Measurements from ENCODE around the gene IL17B. TPM values are rescaled to one million over a fixed set of nuclear protein-coding genes. Genes with fewer than 3 reads are reported as not detected.
"Not testable (repeated sequence)": the region's sequence is repeated elsewhere in the genome, so short reads cannot be mapped to it uniquely, and the experiment has no call there.

The IL17B gene
- total RNA-seq, 1 experiment from 2014 or later: not detected

DNA sequence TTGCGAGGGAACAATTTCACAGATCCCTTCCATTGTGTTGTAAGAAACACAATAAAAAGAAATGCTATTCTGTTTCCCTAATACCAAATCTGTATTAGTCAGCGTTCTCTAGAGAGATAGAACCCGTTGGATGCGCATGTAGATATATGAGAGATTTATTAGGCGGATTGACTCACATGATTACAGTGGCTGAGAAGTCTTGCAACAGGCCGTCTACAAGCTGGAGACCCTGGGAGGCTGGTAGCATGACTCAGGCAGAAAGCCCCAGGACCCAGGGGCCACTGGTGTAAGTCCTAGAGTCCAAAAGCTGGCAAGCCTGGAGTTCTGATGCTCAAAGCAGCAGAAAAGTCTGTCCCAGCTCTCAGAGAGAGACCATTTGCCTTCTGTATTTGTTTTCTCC is 18.4 kb upstream of the IL17B start:
- H3K27me3 ChIP-seq (replicated peaks; ENCODE audit: control insufficient read depth, insufficient read depth, low read length): no peaks in the 10 kb centered on the region
- intact Hi-C loops (cut with micrococcal nuclease; ENCODE audit: unreplicated experiment): no loop called here
- no peak overlapping the region for H3K4me3 ChIP-seq (ENCODE audit: low read depth, low read length)
- POLR2A ChIA-PET: no interaction called here
- no TSS peak for BruUV-seq (replicated peaks)
- TF ChIP-seq CTCF (IDR thresholded peaks at IDR 0.05; ENCODE audit: insufficient read depth in 1 of 2, low read depth in 1 of 2, low read length in 1 of 2, severe bottlenecking in 1 of 2, unreplicated experiment in 1 of 2): no peak
- Mint-ChIP-seq H3K4me1 (ENCODE audit: low read depth, unreplicated experiment) (peaks cover 10% of the 10 kb centered on the region), H3K4me3 (ENCODE audit: unreplicated experiment) (no peak overlapping the region), H3K9me3 (ENCODE audit: unreplicated experiment) (no peaks in the 10 kb centered on the region), H3K27me3 (ENCODE audit: insufficient read depth, unreplicated experiment) (no peaks in the 10 kb centered on the region), H3K36me3 (ENCODE audit: insufficient read depth, unreplicated experiment) (no peaks in the 10 kb centered on the region), H3K27ac (ENCODE audit: unreplicated experiment) (no peak overlapping the region)
- CTCF ChIA-PET: no interaction called here
- H3K36me3 ChIP-seq (ENCODE audit: control insufficient read depth, insufficient read depth, low read length): no peaks in the 10 kb centered on the region
- peaks cover 10% of the 10 kb centered on the region; the same call in 1 of the 2 replicates for H3K4me1 ChIP-seq
- H3K9me3 ChIP-seq: no peaks in the 10 kb centered on the region
- no peak for DNase-seq

DNA sequence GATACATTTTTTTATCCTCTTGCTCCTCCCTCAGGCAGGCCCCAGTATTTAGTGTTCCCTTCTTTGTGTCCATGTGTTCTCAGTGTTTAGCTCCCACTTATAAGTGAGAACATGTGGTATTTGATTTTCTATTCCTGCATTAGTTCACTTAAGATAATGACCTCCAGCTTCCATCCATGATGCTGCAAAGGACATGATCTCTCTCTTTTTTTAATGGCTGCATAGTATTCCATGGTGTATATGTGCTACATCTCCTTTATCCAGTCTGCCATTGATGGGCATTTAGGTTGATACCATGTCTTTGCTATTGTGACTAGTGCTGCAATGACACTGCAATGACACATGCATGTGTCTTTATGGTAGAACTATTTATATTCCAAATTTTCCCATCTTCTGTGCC is 15.9 kb upstream of the IL17B start:
- H3K4me1 Mint-ChIP-seq (ENCODE audit: low read depth, unreplicated experiment); H3K9me3 ChIP-seq; H3K9me3 Mint-ChIP-seq (ENCODE audit: unreplicated experiment); BruUV-seq (replicated peaks); CTCF ChIA-PET; H3K27me3 ChIP-seq (replicated peaks; ENCODE audit: control insufficient read depth, insufficient read depth, low read length); H3K36me3 Mint-ChIP-seq (ENCODE audit: insufficient read depth, unreplicated experiment); DNase-seq; H3K27me3 Mint-ChIP-seq (ENCODE audit: insufficient read depth, unreplicated experiment); intact Hi-C loops (cut with micrococcal nuclease; ENCODE audit: unreplicated experiment); H3K27ac Mint-ChIP-seq (ENCODE audit: unreplicated experiment); H3K4me3 Mint-ChIP-seq (ENCODE audit: unreplicated experiment); H3K36me3 ChIP-seq (ENCODE audit: control insufficient read depth, insufficient read depth, low read length); POLR2A ChIA-PET; H3K4me1 ChIP-seq; H3K4me3 ChIP-seq (ENCODE audit: low read depth, low read length): not testable (repeated sequence)

DNA sequence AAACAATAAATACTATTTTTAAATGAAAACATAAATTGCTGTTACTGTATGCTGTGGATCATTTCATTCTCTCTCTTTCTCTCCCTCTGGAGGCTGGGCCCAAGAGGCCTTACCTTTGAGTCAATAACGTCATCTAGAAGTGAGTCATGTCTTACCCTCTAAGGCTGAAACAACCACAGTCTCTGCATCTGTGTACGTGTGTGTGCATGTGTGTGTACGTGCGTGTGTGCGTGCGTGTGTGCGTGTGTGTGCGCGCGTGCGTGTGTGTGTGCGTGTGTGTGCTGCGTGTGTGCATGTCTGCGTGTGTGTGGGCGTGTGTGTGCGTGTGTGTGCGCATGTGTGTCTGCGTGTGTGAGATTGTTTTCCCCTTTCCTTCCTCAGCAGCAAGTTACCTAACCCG is 13.6 kb upstream of the IL17B start:
- H3K27me3 ChIP-seq (replicated peaks; ENCODE audit: control insufficient read depth, insufficient read depth, low read length): no peaks in the 10 kb centered on the region
- no peaks in the 10 kb centered on the region for H3K36me3 ChIP-seq (ENCODE audit: control insufficient read depth, insufficient read depth, low read length)
- no peak for DNase-seq
- TF ChIP-seq CTCF (IDR thresholded peaks at IDR 0.05; ENCODE audit: insufficient read depth in 1 of 2, low read depth in 1 of 2, low read length in 1 of 2, severe bottlenecking in 1 of 2, unreplicated experiment in 1 of 2): no peak
- H3K4me1 ChIP-seq: no peaks in the 10 kb centered on the region
- POLR2A ChIA-PET: no interaction called here
- no peaks in the 10 kb centered on the region for H3K9me3 ChIP-seq
- H3K4me1 Mint-ChIP-seq (ENCODE audit: low read depth, unreplicated experiment): no peaks in the 10 kb centered on the region
- H3K4me3 ChIP-seq (ENCODE audit: low read depth, low read length): no peak overlapping the region
- H3K27ac Mint-ChIP-seq (ENCODE audit: unreplicated experiment): no peak overlapping the region
- H3K9me3 Mint-ChIP-seq (ENCODE audit: unreplicated experiment): no peaks in the 10 kb centered on the region
- no peak overlapping the region for H3K4me3 Mint-ChIP-seq (ENCODE audit: unreplicated experiment)
- intact Hi-C loops (cut with micrococcal nuclease; ENCODE audit: unreplicated experiment): no loop called here
- H3K36me3 Mint-ChIP-seq (ENCODE audit: insufficient read depth, unreplicated experiment): no peaks in the 10 kb centered on the region
- H3K27me3 Mint-ChIP-seq (ENCODE audit: insufficient read depth, unreplicated experiment): no peaks in the 10 kb centered on the region
- BruUV-seq (replicated peaks): no TSS peak
- CTCF ChIA-PET: no interaction called here

- Histone ChIP-seq H3K9me3 (no peaks in the 10 kb centered on the region), H3K4me1 (no peaks in the 10 kb centered on the region), H3K4me3 (ENCODE audit: low read depth, low read length) (no peak overlapping the region), H3K36me3 (ENCODE audit: control insufficient read depth, insufficient read depth, low read length) (no peaks in the 10 kb centered on the region), H3K27me3 (replicated peaks; ENCODE audit: control insufficient read depth, insufficient read depth, low read length) (no peaks in the 10 kb centered on the region)
- Mint-ChIP-seq H3K4me3 (ENCODE audit: unreplicated experiment) (no peak overlapping the region), H3K9me3 (ENCODE audit: unreplicated experiment) (no peaks in the 10 kb centered on the region), H3K36me3 (ENCODE audit: insufficient read depth, unreplicated experiment) (no peaks in the 10 kb centered on the region), H3K27me3 (ENCODE audit: insufficient read depth, unreplicated experiment) (no peaks in the 10 kb centered on the region), H3K4me1 (ENCODE audit: low read depth, unreplicated experiment) (no peaks in the 10 kb centered on the region), H3K27ac (ENCODE audit: unreplicated experiment) (no peak overlapping the region)
- ChIA-PET POLR2A (no interaction called here), CTCF (no interaction called here)
- no peak for TF ChIP-seq CTCF (IDR thresholded peaks at IDR 0.05; ENCODE audit: insufficient read depth in 1 of 2, low read depth in 1 of 2, low read length in 1 of 2, severe bottlenecking in 1 of 2, unreplicated experiment in 1 of 2)
- intact Hi-C loops (cut with micrococcal nuclease; ENCODE audit: unreplicated experiment): no loop called here
- DNase-seq: no peak
- BruUV-seq (replicated peaks): no TSS peak
These were observed 12.4 kb upstream of the IL17B start for GRCh38 chr5:149391524-149391923.

DNA sequence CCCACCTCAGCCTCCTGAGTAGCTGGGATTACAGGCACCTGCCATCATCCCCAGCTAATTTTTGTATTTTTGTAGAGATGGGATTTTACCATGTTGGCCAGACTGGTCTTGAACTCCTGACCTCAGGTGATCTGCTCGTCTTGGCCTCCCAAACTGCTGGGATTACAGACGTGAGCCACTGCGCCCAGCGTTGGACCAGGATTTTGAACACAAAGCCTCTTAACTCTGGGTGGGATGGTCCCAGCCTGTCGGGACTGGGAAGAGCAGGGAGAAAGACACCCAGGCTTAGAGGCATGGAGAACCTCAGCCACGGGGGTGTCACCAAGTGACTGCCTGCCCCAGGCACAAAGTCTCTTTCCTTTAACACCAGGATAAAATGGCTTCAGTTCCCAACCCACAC is 12.0 kb upstream of the IL17B start:
- H3K27me3 ChIP-seq (replicated peaks; ENCODE audit: control insufficient read depth, insufficient read depth, low read length); H3K36me3 Mint-ChIP-seq (ENCODE audit: insufficient read depth, unreplicated experiment); H3K27ac Mint-ChIP-seq (ENCODE audit: unreplicated experiment); H3K4me3 ChIP-seq (ENCODE audit: low read depth, low read length); H3K9me3 Mint-ChIP-seq (ENCODE audit: unreplicated experiment); DNase-seq; H3K27me3 Mint-ChIP-seq (ENCODE audit: insufficient read depth, unreplicated experiment); intact Hi-C loops (cut with micrococcal nuclease; ENCODE audit: unreplicated experiment); POLR2A ChIA-PET; H3K36me3 ChIP-seq (ENCODE audit: control insufficient read depth, insufficient read depth, low read length); H3K9me3 ChIP-seq; CTCF ChIA-PET; BruUV-seq (replicated peaks); H3K4me3 Mint-ChIP-seq (ENCODE audit: unreplicated experiment); H3K4me1 Mint-ChIP-seq (ENCODE audit: low read depth, unreplicated experiment); H3K4me1 ChIP-seq: not testable (repeated sequence)
